Peyer's patch (tissue), 4 donors: ENCODE data around the gene GRIK3.

Experiments
- POLR2A ChIP-seq, 2 donors: fragments of 450-650 bp; IDR thresholded peaks; one replicate each; pipeline ENCODE4 v1.5.1; 2017; ENCODE audit warnings: antibody characterized with exemption in 2 of 2, mild to moderate bottlenecking in 2 of 2, moderate library complexity in 2 of 2
- TF ChIP-seq, protein P1 (sequence below), 6 experiments: fragments of 450-650 bp in 4 of 6; fragments of 200-600 bp in 2 of 6; sonication (generic) in 1 of 6; IDR thresholded peaks; one replicate each; pipeline ENCODE4 v1.5.1; 2017 to 2019; ENCODE audit warnings: antibody characterized with exemption in 6 of 6, mild to moderate bottlenecking in 3 of 6, moderate library complexity in 1 of 6

DNA sequence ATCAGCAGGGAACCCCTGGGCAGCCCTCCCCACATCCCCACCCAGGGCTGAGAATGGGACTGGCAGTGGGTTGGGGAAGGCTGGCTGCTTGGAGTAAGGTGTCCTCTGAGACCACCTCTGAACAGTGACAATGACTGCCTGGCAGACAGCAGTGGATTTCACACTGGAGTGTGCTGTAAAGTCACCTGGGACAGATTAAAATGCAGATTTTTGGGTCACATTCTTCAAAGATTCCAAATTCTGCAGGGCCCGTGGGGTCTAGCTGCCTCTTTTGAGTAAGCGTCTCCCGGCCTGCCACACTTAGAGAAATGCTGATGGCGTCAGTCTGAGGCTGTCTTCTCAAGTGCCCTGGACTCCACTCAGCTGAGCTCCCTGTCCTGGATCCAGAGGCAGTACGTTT, 164.5 kb downstream of the GRIK3 start:
- TF ChIP-seq, protein P1, sequence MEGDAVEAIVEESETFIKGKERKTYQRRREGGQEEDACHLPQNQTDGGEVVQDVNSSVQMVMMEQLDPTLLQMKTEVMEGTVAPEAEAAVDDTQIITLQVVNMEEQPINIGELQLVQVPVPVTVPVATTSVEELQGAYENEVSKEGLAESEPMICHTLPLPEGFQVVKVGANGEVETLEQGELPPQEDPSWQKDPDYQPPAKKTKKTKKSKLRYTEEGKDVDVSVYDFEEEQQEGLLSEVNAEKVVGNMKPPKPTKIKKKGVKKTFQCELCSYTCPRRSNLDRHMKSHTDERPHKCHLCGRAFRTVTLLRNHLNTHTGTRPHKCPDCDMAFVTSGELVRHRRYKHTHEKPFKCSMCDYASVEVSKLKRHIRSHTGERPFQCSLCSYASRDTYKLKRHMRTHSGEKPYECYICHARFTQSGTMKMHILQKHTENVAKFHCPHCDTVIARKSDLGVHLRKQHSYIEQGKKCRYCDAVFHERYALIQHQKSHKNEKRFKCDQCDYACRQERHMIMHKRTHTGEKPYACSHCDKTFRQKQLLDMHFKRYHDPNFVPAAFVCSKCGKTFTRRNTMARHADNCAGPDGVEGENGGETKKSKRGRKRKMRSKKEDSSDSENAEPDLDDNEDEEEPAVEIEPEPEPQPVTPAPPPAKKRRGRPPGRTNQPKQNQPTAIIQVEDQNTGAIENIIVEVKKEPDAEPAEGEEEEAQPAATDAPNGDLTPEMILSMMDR (IDR thresholded peaks at IDR 0.05) = no peak
- TF ChIP-seq POLR2A (IDR thresholded peaks at IDR 0.05) = no peak
